RWPE1 (cell line): Measurements from ENCODE around the gene ASF1A.

Experiments used
- CTCF ChIA-PET: fragments of 350-600 bp; sonication (Branson Sonifier 250); formaldehyde crosslinking; extraction: SDS; loops from one replicate; lab custom pipeline; 2021; lab: Yijun Ruan, JAX
- POLR2A ChIA-PET: fragments of 400-600 bp; formaldehyde crosslinking; extraction: SDS; loops from one replicate; lab custom pipeline; 2020; ENCODE audit warnings: antibody characterized with exemption; ENCODE audit not compliant: low non-redundant PET; lab: Yijun Ruan, JAX
- DNase-seq: peaks from one replicate; pipeline ENCODE4 v3.0.0; 2012; ENCODE audit warnings: low spot score
- H3K27ac ChIP-seq: fragments of 450-650 bp; 2 replicates; pipeline ENCODE4 v1.5.1; 2017
- CTCF ChIP-seq: fragments of 450-650 bp; conservative IDR thresholded peaks from 2 replicates; pipeline ENCODE4 v1.5.1; 2017; ENCODE audit warnings: low read depth, mild to moderate bottlenecking

ASF1A gene

GRCh38 chr6:118893807-118894424, at the start of gene ASF1A:
Gene ASF1A (plus strand): TSS chr6:118894152. CDS start chr6:118894414, 262 bp downstream.
- CTCF ChIA-PET, result interaction anchor here (0.6 to 0.7 kb wide), 2 partner anchors 17 to 940 kb away, joined by 3 read pairs; no protein-coding TSS in a partner anchor
- POLR2A ChIA-PET, result interaction anchor here (0.7 kb wide), 1 partner anchor 448 kb away, joined by 3 read pairs; no protein-coding TSS in a partner anchor
- TF ChIP-seq CTCF, result peak; percentile 80
- peak within 1 kb of the TSS; percentile 97 for H3K27ac ChIP-seq
- DNase-seq, result peak; percentile 87

- TF ChIP-seq CTCF, result no peak
- no peak for DNase-seq
- POLR2A ChIA-PET, result no interaction called here
- CTCF ChIA-PET, result interaction anchor here (0.6 kb wide), 1 partner anchor 285 kb away, joined by 3 read pairs; no protein-coding TSS in a partner anchor
- H3K27ac ChIP-seq, result no peak overlapping the region
Observed at GRCh38 chr6:118844915-118845314, 49.0 kb upstream of the ASF1A start.

- ChIA-PET POLR2A (interaction anchor here (0.6 kb wide), 1 partner anchor 1803 kb away, joined by 3 read pairs; no protein-coding TSS in a partner anchor), CTCF (no interaction called here)
- no peak overlapping the region for H3K27ac ChIP-seq
- DNase-seq, result no peak
- no peak for TF ChIP-seq CTCF
Observed at GRCh38 chr6:118853408-118853807, 40.5 kb upstream of the ASF1A start.

- POLR2A ChIA-PET, result no interaction called here
- no peak for DNase-seq
- CTCF ChIA-PET, result no interaction called here
- no peak for TF ChIP-seq CTCF
- H3K27ac ChIP-seq, result no peak overlapping the region
Observed at GRCh38 chr6:118856301-118856700, 37.7 kb upstream of the ASF1A start.

- ChIA-PET CTCF (interaction anchor here (0.7 kb wide), 1 partner anchor 1469 kb away, joined by 4 read pairs; no protein-coding TSS in a partner anchor), POLR2A (no interaction called here)
- no peak for TF ChIP-seq CTCF
- H3K27ac ChIP-seq, result no peak overlapping the region
- DNase-seq, result no peak
Observed at GRCh38 chr6:118859517-118860064, 34.4 kb upstream of the ASF1A start.

GRCh38 chr6:118860363-118860762, 33.6 kb upstream of the ASF1A start:
- H3K27ac ChIP-seq, result no peak overlapping the region
- no peak for DNase-seq
- no peak for TF ChIP-seq CTCF
- POLR2A ChIA-PET, result no interaction called here
- CTCF ChIA-PET, result no interaction called here
